Ascending aorta (tissue), 2 donors: ENCODE data around the gene CAMKMT. TPM values are rescaled to one million over a fixed set of nuclear protein-coding genes. Genes with fewer than 3 reads are reported as not detected.

Source experiments
- DNase-seq, 2 donors: peaks; one replicate each; pipeline ENCODE4 v3.0.0-alpha.2; 2019; ENCODE audit warnings: low spot score in 2 of 2
- H3K27ac ChIP-seq, 2 donors: fragments of 200-600 bp; sonication (generic); one replicate each; pipeline ENCODE4 v1.5.1; 2016 to 2017; ENCODE audit warnings: mild to moderate bottlenecking in 1 of 2
- H3K27me3 ChIP-seq: fragments of 200-600 bp; sonication (generic); one replicate; pipeline ENCODE4 v1.5.1; 2017
- H3K36me3 ChIP-seq, 2 donors: fragments of 200-600 bp; sonication (generic); one replicate each; pipeline ENCODE4 v1.5.1; 2016
- H3K4me1 ChIP-seq, 2 donors: fragments of 200-600 bp; sonication (generic); one replicate each; pipeline ENCODE4 v1.5.1; 2016 to 2017; ENCODE audit warnings: mild to moderate bottlenecking in 1 of 2
- H3K4me3 ChIP-seq, 2 donors: fragments of 200-600 bp; sonication (generic); one replicate each; pipeline ENCODE4 v1.5.1; 2016 to 2017; ENCODE audit warnings: mild to moderate bottlenecking in 1 of 2
- H3K9me3 ChIP-seq, 2 donors: fragments of 200-600 bp; sonication (generic); one replicate each; pipeline ENCODE4 v1.5.1; 2016
- CTCF ChIP-seq, 3 experiments: fragments of 200-600 bp in 2 of 3; fragments of 450-650 bp in 1 of 3; sonication (generic) in 2 of 3; IDR thresholded peaks; one replicate each; pipeline ENCODE4 v1.5.1; 2016 to 2019; ENCODE audit warnings: antibody characterized with exemption in 3 of 3, mild to moderate bottlenecking in 1 of 3, moderate library complexity in 1 of 3
- intact Hi-C: fragments of 100-400 bp; cut with DNase I; formaldehyde crosslinking; loops from one replicate; pipeline ENCODE4 v1.15.1; 2023
- total RNA-seq: library from RNA; depleted of rRNA; stranded (reverse); fragments of >200 nt; gene quantifications from one replicate; pipeline ENCODE4 v1.1.0, GENCODE V29; 2016

CAMKMT gene
- total RNA-seq, 1 donor from 2014 or later = 5.1 TPM

GRCh38 chr2:44569491-44569890 lies 207.7 kb downstream of the CAMKMT start:
- TF ChIP-seq CTCF (IDR thresholded peaks at IDR 0.05) = no peak
- no peaks in the 10 kb centered on the region for H3K9me3 ChIP-seq
- H3K4me1 ChIP-seq = no peaks in the 10 kb centered on the region
- H3K4me3 ChIP-seq = no peak overlapping the region
- intact Hi-C loops = no loop called here
- no peak for DNase-seq
- no peaks in the 10 kb centered on the region for H3K27me3 ChIP-seq
- H3K36me3 ChIP-seq = no peaks in the 10 kb centered on the region
- H3K27ac ChIP-seq = no peak overlapping the region

GRCh38 chr2:44570271-44570670 lies 208.5 kb downstream of the CAMKMT start:
- intact Hi-C loops = no loop called here
- Histone ChIP-seq H3K9me3 (no peaks in the 10 kb centered on the region), H3K4me3 (no peak overlapping the region), H3K27ac (no peak overlapping the region), H3K36me3 (no peaks in the 10 kb centered on the region), H3K27me3 (no peaks in the 10 kb centered on the region), H3K4me1 (no peaks in the 10 kb centered on the region)
- TF ChIP-seq CTCF (IDR thresholded peaks at IDR 0.05) = no peak
- DNase-seq = no peak

GRCh38 chr2:44570777-44571176 lies 209.0 kb downstream of the CAMKMT start:
- DNase-seq = no peak
- H3K4me3 ChIP-seq = no peak overlapping the region
- TF ChIP-seq CTCF (IDR thresholded peaks at IDR 0.05) = no peak
- intact Hi-C loops = no loop called here
- H3K36me3 ChIP-seq = no peaks in the 10 kb centered on the region
- no peaks in the 10 kb centered on the region for H3K27me3 ChIP-seq
- no peaks in the 10 kb centered on the region for H3K4me1 ChIP-seq
- H3K9me3 ChIP-seq = no peaks in the 10 kb centered on the region
- H3K27ac ChIP-seq = no peak overlapping the region

- intact Hi-C loops = no loop called here
- no peaks in the 10 kb centered on the region for H3K27me3 ChIP-seq
Measured at GRCh38 chr2:44572196-44572900, 210.6 kb downstream of the CAMKMT start.

GRCh38 chr2:44573996-44574395 lies 212.2 kb downstream of the CAMKMT start:
- no peak overlapping the region for H3K4me3 ChIP-seq
- H3K36me3 ChIP-seq = no peaks in the 10 kb centered on the region
- DNase-seq = no peak
- no peaks in the 10 kb centered on the region for H3K27me3 ChIP-seq
- no peak for TF ChIP-seq CTCF (IDR thresholded peaks at IDR 0.05)
- no peak overlapping the region for H3K27ac ChIP-seq
- peaks cover 0 to 2% of the 10 kb centered on the region in 2 donors for H3K4me1 ChIP-seq
- intact Hi-C loops = no loop called here
- no peaks in the 10 kb centered on the region for H3K9me3 ChIP-seq

More at GRCh38 chr2:44572196-44572900, 210.6 kb downstream of the CAMKMT start:
- Histone ChIP-seq H3K27ac (no peak overlapping the region), H3K4me3 (no peak overlapping the region), H3K4me1 (no peaks in the 10 kb centered on the region), H3K9me3 (no peaks in the 10 kb centered on the region), H3K36me3 (no peaks in the 10 kb centered on the region)
- no peak for TF ChIP-seq CTCF (IDR thresholded peaks at IDR 0.05)
- no peak for DNase-seq
